CD14-positive monocyte (primary cell): ENCODE results near the gene FXYD4. TPM values are rescaled to one million over a fixed set of nuclear protein-coding genes. Genes with fewer than 3 reads are reported as not detected.

Experiments
- DNase-seq, 3 donors: peaks; one replicate each; pipeline ENCODE4 v3.0.0-alpha.2; 2011 to 2022
- H2AFZ ChIP-seq: 2 replicates; pipeline ENCODE4 v1.6.0; 2012; ENCODE audit warnings: mild to moderate bottlenecking, low read depth, low read length, inconsistent platforms; ENCODE audit not compliant: insufficient read depth, poor library complexity, severe bottlenecking
- H3K27ac ChIP-seq, 2 donors: 1 replicate in 1 of 2; 2 replicates in 1 of 2; pipeline ENCODE4 v1.5.1; 2012 to 2013; ENCODE audit warnings: low read length in 2 of 2, control low read depth in 1 of 2, inconsistent platforms in 1 of 2, low read depth in 1 of 2, mild to moderate bottlenecking in 1 of 2
- H3K27me3 ChIP-seq, 2 donors: one replicate each; pipeline versions ENCODE4 v1.6.0 to v1.6.1; 2011 to 2013; ENCODE audit warnings: low read length in 2 of 2; ENCODE audit not compliant: control insufficient read depth in 2 of 2, insufficient read depth in 2 of 2
- H3K36me3 ChIP-seq, 2 donors: replicated peaks in 1 of 2; 1 replicate in 1 of 2; 2 replicates in 1 of 2; pipeline versions ENCODE4 v1.5.1 to v1.6.1; 2012 to 2013; ENCODE audit warnings: low read length in 2 of 2, control low read depth in 1 of 2, inconsistent platforms in 1 of 2, mild to moderate bottlenecking in 1 of 2; ENCODE audit not compliant: insufficient read depth in 2 of 2, control insufficient read depth in 1 of 2
- H3K4me1 ChIP-seq, 2 donors: 1 replicate in 1 of 2; 2 replicates in 1 of 2; pipeline versions ENCODE4 v1.5.1 to v1.6.1; 2012 to 2013; ENCODE audit warnings: low read length in 2 of 2, control low read depth in 1 of 2, inconsistent platforms in 1 of 2, mild to moderate bottlenecking in 1 of 2, moderate library complexity in 1 of 2; ENCODE audit not compliant: insufficient read depth in 2 of 2, control insufficient read depth in 1 of 2
- H3K4me2 ChIP-seq: replicated peaks from 2 replicates; pipeline ENCODE3; 2012; ENCODE audit warnings: low read length, moderate library complexity, mild to moderate bottlenecking; ENCODE audit not compliant: poor library complexity, severe bottlenecking; ENCODE audit errors: extremely low read depth
- H3K4me3 ChIP-seq, 3 experiments: fragments of 200-600 bp in 1 of 3; sonication (generic) in 1 of 3; replicated peaks in 1 of 3; 1 replicate in 2 of 3; 2 replicates in 1 of 3; pipeline ENCODE4 v1.5.1; 2011 to 2013; ENCODE audit warnings: low read length in 3 of 3, mild to moderate bottlenecking in 3 of 3, control low read depth in 2 of 3, low read depth in 2 of 3, inconsistent platforms in 1 of 3, moderate library complexity in 1 of 3
- H3K79me2 ChIP-seq: 2 replicates; pipeline ENCODE4 v1.6.0; 2012; ENCODE audit warnings: mild to moderate bottlenecking, control low read depth, inconsistent platforms, low read length, moderate library complexity; ENCODE audit not compliant: insufficient read depth
- H3K9ac ChIP-seq: 2 replicates; pipeline ENCODE4 v1.6.0; 2017; ENCODE audit warnings: low read length, mild to moderate bottlenecking; ENCODE audit not compliant: insufficient read depth, poor library complexity, severe bottlenecking
- H3K9me3 ChIP-seq, 2 donors: replicated peaks in 1 of 2; 1 replicate in 1 of 2; 2 replicates in 1 of 2; pipeline versions ENCODE4 v1.5.1 to v1.6.1; 2012 to 2013; ENCODE audit warnings: low read length in 2 of 2, control low read depth in 1 of 2; ENCODE audit not compliant: control insufficient read depth in 1 of 2, insufficient read depth in 1 of 2
- H4K20me1 ChIP-seq: 2 replicates; pipeline ENCODE4 v1.6.0; 2012; ENCODE audit warnings: mild to moderate bottlenecking, low read length, control low read depth, moderate library complexity; ENCODE audit not compliant: insufficient read depth
- H3K27ac Mint-ChIP-seq, 7 donors: one replicate each; pipeline ENCODE4 v1.8.0; 2020; ENCODE audit warnings: mild to moderate bottlenecking in 7 of 7, mixed read lengths in 7 of 7, moderate library complexity in 6 of 7, inconsistent platforms in 2 of 7
- H3K27me3 Mint-ChIP-seq, 3 donors: one replicate each; pipeline ENCODE4 v1.8.0; 2021 to 2022; ENCODE audit warnings: low read depth in 3 of 3, mild to moderate bottlenecking in 3 of 3, mixed read lengths in 3 of 3, moderate library complexity in 3 of 3, inconsistent platforms in 1 of 3
- H3K36me3 Mint-ChIP-seq, 2 donors: one replicate each; pipeline ENCODE4 v1.8.0; 2020; ENCODE audit warnings: mixed read lengths in 2 of 2, inconsistent platforms in 1 of 2, mild to moderate bottlenecking in 1 of 2
- H3K4me1 Mint-ChIP-seq: one replicate; pipeline ENCODE4 v1.8.0; 2020; ENCODE audit warnings: mild to moderate bottlenecking, mixed read lengths
- H3K4me3 Mint-ChIP-seq, 2 donors: one replicate each; pipeline ENCODE4 v1.8.0; 2020; ENCODE audit warnings: mild to moderate bottlenecking in 2 of 2, mixed read lengths in 2 of 2, moderate library complexity in 1 of 2
- H3K9me3 Mint-ChIP-seq, 7 donors: one replicate each; pipeline ENCODE4 v1.8.0; 2020 to 2022; ENCODE audit warnings: mixed read lengths in 7 of 7, mild to moderate bottlenecking in 6 of 7, moderate library complexity in 6 of 7, inconsistent platforms in 2 of 7
- CTCF ChIP-seq: fragments of 200-600 bp; IDR thresholded peaks from one replicate; pipeline ENCODE4 v1.8.0; 2022; ENCODE audit warnings: antibody characterized with exemption, mild to moderate bottlenecking
- WGBS: methylation state at CpG from one replicate; pipeline ENCODE4 v1.1.5; 2013; ENCODE audit warnings: missing lambda C conversion rate; ENCODE audit not compliant: insufficient coverage; 5-methylcytosine and 5-hydroxymethylcytosine counted together
- intact Hi-C, 2 donors: fragments of 100-400 bp; cut with micrococcal nuclease; formaldehyde crosslinking; loops; one replicate each; pipeline versions ENCODE4 v1.15.0 to v1.15.1; 2023
- polyA plus RNA-seq, 3 donors: library from polyadenylated mRNA; depleted of rRNA in 1 of 3; unstranded in 2 of 3; stranded (reverse) in 1 of 3; fragments of 300-500 nt in 2 of 3; fragments of >200 nt in 1 of 3; fragmentation: Illumina TruSeq in 2 of 3; gene quantifications; 1 replicate in 2 of 3; 2 replicates in 1 of 3; pipeline ENCODE4 v1.2.3, GENCODE V29; 2012 to 2021

FXYD4 gene
- polyA plus RNA-seq, 3 donors = 0.16 TPM; not detected in 2

- no peak for TF ChIP-seq CTCF
- Histone ChIP-seq H3K36me3 (peaks cover 87 to 100% of the 10 kb centered on the region in 2 donors), H3K79me2 (peaks cover 81% of the 10 kb centered on the region), H3K9me3 (no peaks in the 10 kb centered on the region), H4K20me1 (peaks cover 100% of the 10 kb centered on the region), H3K27me3 (no peaks in the 10 kb centered on the region), H3K27ac (peak overlapping the region in 1 of 2 donors; percentile 54), H3K4me1 (peaks cover 13 to 15% of the 10 kb centered on the region in 2 donors), H2AFZ (no peak overlapping the region), H3K9ac (no peak overlapping the region), H3K4me2 (no peak overlapping the region), H3K4me3 (no peak overlapping the region)
- Mint-ChIP-seq H3K27ac (peak overlapping the region in 5 of 7 donors; percentile 31 to 96 (median 55)), H3K4me3 (no peak overlapping the region), H3K27me3 (peaks cover 0 to 3% (median 0%) of the 10 kb centered on the region in 3 donors), H3K9me3 (peaks cover 0 to 2% (median 0%) of the 10 kb centered on the region in 7 donors), H3K36me3 (peaks cover 88 to 91% of the 10 kb centered on the region in 2 donors), H3K4me1 (peaks cover 16% of the 10 kb centered on the region)
- WGBS = 75% methylated on average over 1 of the region's 3 CpGs
- intact Hi-C loops = no loop called here
- DNase-seq = no peak
These were observed 18.4 kb downstream of the FXYD4 start for GRCh38 chr10:43389867-43390266.

GRCh38 chr10:43390333-43390732, 18.9 kb downstream of the FXYD4 start:
- no peak overlapping the region for H3K4me3 Mint-ChIP-seq

More at GRCh38 chr10:43390333-43390732, 18.9 kb downstream of the FXYD4 start:
- intact Hi-C loops = no loop called here
- Histone ChIP-seq H3K27ac (peak overlapping the region in 1 of 2 donors; percentile 54), H3K79me2 (peaks cover 86% of the 10 kb centered on the region), H3K4me3 (no peak overlapping the region), H3K9me3 (no peaks in the 10 kb centered on the region), H3K9ac (no peak overlapping the region), H3K36me3 (peaks cover 85 to 100% of the 10 kb centered on the region in 2 donors), H4K20me1 (peaks cover 100% of the 10 kb centered on the region), H3K4me2 (no peak overlapping the region), H3K4me1 (peaks cover 18 to 20% of the 10 kb centered on the region in 2 donors), H3K27me3 (no peaks in the 10 kb centered on the region), H2AFZ (no peak overlapping the region)
- peaks cover 21% of the 10 kb centered on the region for H3K4me1 Mint-ChIP-seq
- DNase-seq = no peak
- TF ChIP-seq CTCF = no peak
- H3K27me3 Mint-ChIP-seq = peaks cover 0 to 3% (median 0%) of the 10 kb centered on the region in 3 donors
- 96% methylated on average over 5 of the region's 5 CpGs for WGBS
- H3K36me3 Mint-ChIP-seq = peaks cover 92 to 95% of the 10 kb centered on the region in 2 donors
- peaks cover 0 to 2% (median 0%) of the 10 kb centered on the region in 7 donors for H3K9me3 Mint-ChIP-seq
- peak overlapping the region in 6 of 7 donors; percentile 44 to 96 (median 56) for H3K27ac Mint-ChIP-seq
